ENCODE data around the gene TMEM258.

- TF ChIP-seq TARDBP (IDR thresholded peaks at IDR 0.05) (no peak), ARNT (IDR thresholded peaks at IDR 0.05) (no peak), HDGF (IDR thresholded peaks at IDR 0.05; ENCODE audit: borderline replicate concordance) (no peak), SP1 (IDR thresholded peaks at IDR 0.05) (no peak), FOXM1 (IDR thresholded peaks at IDR 0.05; ENCODE audit: borderline replicate concordance) (no peak), SUZ12 (IDR thresholded peaks at IDR 0.05) (no peak), BHLHE40 (IDR thresholded peaks at IDR 0.05; ENCODE audit: borderline replicate concordance) (no peak), ELF4 (IDR thresholded peaks at IDR 0.05) (no peak), NFRKB (IDR thresholded peaks at IDR 0.05) (no peak), FOXK2 (IDR thresholded peaks at IDR 0.05) (no peak), LEF1 (IDR thresholded peaks at IDR 0.05; ENCODE audit: borderline replicate concordance) (no peak)
- TF ChIP-seq, protein P1, sequence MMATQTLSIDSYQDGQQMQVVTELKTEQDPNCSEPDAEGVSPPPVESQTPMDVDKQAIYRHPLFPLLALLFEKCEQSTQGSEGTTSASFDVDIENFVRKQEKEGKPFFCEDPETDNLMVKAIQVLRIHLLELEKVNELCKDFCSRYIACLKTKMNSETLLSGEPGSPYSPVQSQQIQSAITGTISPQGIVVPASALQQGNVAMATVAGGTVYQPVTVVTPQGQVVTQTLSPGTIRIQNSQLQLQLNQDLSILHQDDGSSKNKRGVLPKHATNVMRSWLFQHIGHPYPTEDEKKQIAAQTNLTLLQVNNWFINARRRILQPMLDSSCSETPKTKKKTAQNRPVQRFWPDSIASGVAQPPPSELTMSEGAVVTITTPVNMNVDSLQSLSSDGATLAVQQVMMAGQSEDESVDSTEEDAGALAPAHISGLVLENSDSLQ (IDR thresholded peaks at IDR 0.05) = no peak
Observed at GRCh38 chr11:61778357-61778886, 14.0 kb downstream of the TMEM258 start.

Data from HEK293T (cell line).